HepG2 (cell line): ENCODE data around the gene ACSS3. TPM values are rescaled to one million over a fixed set of nuclear protein-coding genes. Genes with fewer than 3 reads are reported as not detected.

ENCODE experiments used
- AGO2 ChIP-seq: fragments of 200-400 bp; formaldehyde crosslinking; optimal IDR thresholded peaks from 2 replicates; pipeline ENCODE3; 2017; ENCODE audit warnings: mild to moderate bottlenecking, low read depth, low read length, moderate library complexity
- CENPX ChIP-seq: sonication (generic); formaldehyde crosslinking; IDR thresholded peaks from 2 replicates; pipeline ENCODE4 v1.9.0; 2021; ENCODE audit warnings: mild to moderate bottlenecking, missing genetic modification reagents, moderate library complexity
- HMG20B ChIP-seq: conservative IDR thresholded peaks from 2 replicates; pipeline ENCODE4 v1.6.1; 2016; ENCODE audit warnings: missing genetic modification reagents, missing compliant biosample characterization
- HNRNPK ChIP-seq: fragments of 200-400 bp; formaldehyde crosslinking; IDR thresholded peaks from 2 replicates; pipeline ENCODE4 v1.6.1; 2018; ENCODE audit warnings: low read length, low read depth, moderate library complexity, mild to moderate bottlenecking; ENCODE audit not compliant: poor library complexity, severe bottlenecking
- KDM4B ChIP-seq: sonication (generic); formaldehyde crosslinking; IDR thresholded peaks from 2 replicates; pipeline ENCODE4 v1.4.0; 2020; ENCODE audit warnings: missing genetic modification reagents
- KDM5A ChIP-seq: fragments of 200-600 bp; sonication (generic); IDR thresholded peaks from 2 replicates; pipeline ENCODE4 v1.7.0; 2018; ENCODE audit warnings: antibody characterized with exemption, mild to moderate bottlenecking, low read length, borderline replicate concordance
- MXI1 ChIP-seq: IDR thresholded peaks from 3 replicates; pipeline ENCODE4 v1.6.1; 2012; ENCODE audit warnings: low read depth, low read length, inconsistent platforms, borderline replicate concordance
- NFYC ChIP-seq: IDR thresholded peaks from 2 replicates; pipeline ENCODE4 v1.6.1; 2016; ENCODE audit warnings: missing genetic modification reagents, missing compliant biosample characterization
- NR2C2 ChIP-seq: sonication (generic); formaldehyde crosslinking; IDR thresholded peaks from 2 replicates; pipeline ENCODE4 v1.4.0; 2020; ENCODE audit warnings: missing genetic modification reagents, mild to moderate bottlenecking, moderate library complexity, borderline replicate concordance
- POLR2G ChIP-seq: fragments of 200-400 bp; formaldehyde crosslinking; IDR thresholded peaks from 2 replicates; pipeline ENCODE4 v1.6.1; 2018; ENCODE audit warnings: mild to moderate bottlenecking, low read depth, low read length, moderate library complexity
- RBM39 ChIP-seq: fragments of 200-400 bp; formaldehyde crosslinking; IDR thresholded peaks from one replicate; pipeline ENCODE4 v1.6.1; 2018; ENCODE audit warnings: antibody characterized with exemption, mild to moderate bottlenecking, low read depth, low read length; ENCODE audit not compliant: poor library complexity, severe bottlenecking
- SOX6 ChIP-seq, 2 experiments: fragments of 450-650 bp in 1 of 2; sonication (generic) in 1 of 2; formaldehyde crosslinking in 1 of 2; IDR thresholded peaks; 2 replicates each; pipeline versions ENCODE4 v1.4.0 to v1.6.1; 2017 to 2020; ENCODE audit warnings: antibody characterized with exemption in 1 of 2, mild to moderate bottlenecking in 1 of 2, missing genetic modification reagents in 1 of 2
- U2AF1 ChIP-seq: fragments of 200-400 bp; formaldehyde crosslinking; optimal IDR thresholded peaks from 2 replicates; pipeline ENCODE3; 2017; ENCODE audit warnings: mild to moderate bottlenecking, low read depth, low read length
- ZBTB3 ChIP-seq: sonication (generic); formaldehyde crosslinking; IDR thresholded peaks from 2 replicates; pipeline ENCODE4 v1.4.0; 2020; ENCODE audit warnings: low read depth, mild to moderate bottlenecking, moderate library complexity, missing genetic modification reagents, borderline replicate concordance
- ZEB1 ChIP-seq: IDR thresholded peaks from 2 replicates; pipeline ENCODE4 v1.6.1; 2012; ENCODE audit warnings: mild to moderate bottlenecking, low read depth, inconsistent platforms; ENCODE audit not compliant: insufficient replicate concordance
- ZNF225 ChIP-seq: sonication (generic); formaldehyde crosslinking; IDR thresholded peaks from 2 replicates; pipeline ENCODE4 v1.4.0; 2020; ENCODE audit warnings: mild to moderate bottlenecking, missing genetic modification reagents
- ZSCAN20 ChIP-seq: sonication (generic); formaldehyde crosslinking; IDR thresholded peaks from 2 replicates; pipeline ENCODE4 v1.4.0; 2020; ENCODE audit warnings: missing genetic modification reagents, mild to moderate bottlenecking, borderline replicate concordance
- ZSCAN31 ChIP-seq: sonication (generic); formaldehyde crosslinking; IDR thresholded peaks from 2 replicates; pipeline ENCODE4 v1.5.0; 2020; ENCODE audit warnings: low read depth, mild to moderate bottlenecking, missing genetic modification reagents
- polyA plus RNA-seq, 8 experiments: library from polyadenylated mRNA; depleted of rRNA in 3 of 8; stranded (reverse) in 7 of 8; unstranded in 1 of 8; fragments of >200 nt; fragmentation: Illumina TruSeq in 4 of 8; extraction: Trizol in 4 of 8; gene quantifications; 2 replicates each; pipeline versions ENCODE4 v1.2.1 to v1.2.3, GENCODE V29; 2011 to 2016; ENCODE audit warnings: low read depth in 4 of 8, missing spikeins in 1 of 8, mixed read lengths in 1 of 8; ENCODE audit not compliant: insufficient read depth in 1 of 8
- total RNA-seq, 5 experiments: library from RNA; depleted of rRNA; stranded (reverse); fragments of >200 nt; fragmentation: Illumina TruSeq; extraction: Trizol; gene quantifications; 2 replicates each; pipeline ENCODE4 v1.2.3, GENCODE V29; 2016; ENCODE audit warnings: low read depth in 1 of 5
- TF ChIP-seq, protein P1 (sequence below): IDR thresholded peaks from 2 replicates; pipeline ENCODE4 v1.6.1; 2016; ENCODE audit warnings: low read depth, control low read depth
- TF ChIP-seq, protein P2 (sequence below): IDR thresholded peaks from 2 replicates; pipeline ENCODE4 v1.6.1; 2016; ENCODE audit warnings: low read depth, borderline replicate concordance

Gene ACSS3
- total and polyA plus RNA-seq, 2 of the 13 experiments (the other 11 are each of a cell fraction or from before 2014, with no cell fraction given) = 79.5 to 86.3 TPM

DNA sequence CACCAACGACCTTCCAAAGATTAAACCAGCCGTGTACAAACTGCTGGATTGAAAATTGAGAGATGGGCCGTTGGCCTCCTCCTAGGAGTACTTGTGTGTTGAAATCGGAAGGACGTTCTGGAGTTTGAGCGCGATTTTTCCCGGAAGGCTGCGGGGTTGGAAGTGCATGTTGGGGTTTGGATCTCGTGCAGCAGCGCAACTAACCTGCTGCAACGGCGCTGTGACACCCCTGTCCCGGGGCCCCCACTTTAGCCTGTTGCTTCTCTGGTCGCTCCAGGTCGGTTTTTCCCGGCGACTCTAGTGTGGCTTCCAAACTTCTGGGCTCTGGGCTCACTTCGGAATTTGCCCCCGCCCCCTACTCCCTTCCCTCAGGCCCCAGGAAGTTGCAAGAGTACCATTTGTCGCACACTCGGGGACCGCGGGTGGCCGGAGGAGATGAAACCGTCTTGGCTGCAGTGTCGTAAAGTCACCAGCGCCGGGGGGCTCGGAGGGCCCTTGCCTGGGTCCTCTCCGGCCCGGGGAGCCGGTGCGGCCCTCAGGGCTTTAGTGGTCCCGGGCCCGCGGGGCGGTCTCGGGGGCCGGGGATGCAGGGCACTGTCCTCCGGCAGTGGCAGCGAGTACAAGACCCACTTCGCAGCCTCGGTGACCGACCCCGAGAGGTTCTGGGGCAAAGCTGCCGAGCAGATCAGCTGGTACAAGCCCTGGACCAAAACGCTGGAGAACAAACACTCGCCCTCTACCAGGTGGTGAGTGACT, at the start of gene ACSS3 (continued):
- TF ChIP-seq, protein P1, sequence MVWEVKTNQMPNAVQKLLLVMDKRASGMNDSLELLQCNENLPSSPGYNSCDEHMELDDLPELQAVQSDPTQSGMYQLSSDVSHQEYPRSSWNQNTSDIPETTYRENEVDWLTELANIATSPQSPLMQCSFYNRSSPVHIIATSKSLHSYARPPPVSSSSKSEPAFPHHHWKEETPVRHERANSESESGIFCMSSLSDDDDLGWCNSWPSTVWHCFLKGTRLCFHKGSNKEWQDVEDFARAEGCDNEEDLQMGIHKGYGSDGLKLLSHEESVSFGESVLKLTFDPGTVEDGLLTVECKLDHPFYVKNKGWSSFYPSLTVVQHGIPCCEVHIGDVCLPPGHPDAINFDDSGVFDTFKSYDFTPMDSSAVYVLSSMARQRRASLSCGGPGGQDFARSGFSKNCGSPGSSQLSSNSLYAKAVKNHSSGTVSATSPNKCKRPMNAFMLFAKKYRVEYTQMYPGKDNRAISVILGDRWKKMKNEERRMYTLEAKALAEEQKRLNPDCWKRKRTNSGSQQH = peak; percentile 61; the same call in 1 of the 2 replicates
- TF ChIP-seq AGO2 (peak; percentile 96), KDM4B (no peak), HNRNPK (no peak), ZBTB3 (CRISPR knock-in tag) (no peak), ZSCAN31 (CRISPR knock-in tag) (peak; percentile 58; the same call in 1 of the 2 replicates), ZSCAN20 (CRISPR knock-in tag) (0 out of 2 replicates have a peak, but pooled peaks have one; percentile 17), SOX6 (IDR thresholded peaks at IDR 0.05) (no peak), SOX6 (CRISPR knock-in tag; IDR thresholded peaks at IDR 0.05) (peak; percentile 12; the same call in 1 of the 2 replicates), ZNF225 (CRISPR knock-in tag) (0 out of 2 replicates have a peak, but pooled peaks have one; percentile 26), ZEB1 (peak; percentile 31), U2AF1 (peak; percentile 77), CENPX (no peak), RBM39 (peak; percentile 59), NR2C2 (CRISPR knock-in tag) (peak; percentile 55; the same call in 1 of the 2 replicates), KDM5A (peak; percentile 54), HMG20B (no peak), MXI1 (no peak), POLR2G (peak; percentile 81), NFYC (no peak)
- TF ChIP-seq, protein P2, sequence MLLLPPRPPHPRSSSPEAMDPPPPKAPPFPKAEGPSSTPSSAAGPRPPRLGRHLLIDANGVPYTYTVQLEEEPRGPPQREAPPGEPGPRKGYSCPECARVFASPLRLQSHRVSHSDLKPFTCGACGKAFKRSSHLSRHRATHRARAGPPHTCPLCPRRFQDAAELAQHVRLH (CRISPR knock-in tag) = peak; percentile 52; the same call in 1 of the 2 replicates
